Upper lobe of right lung (tissue), 1 donor: ENCODE results near the gene D2HGDH. TPM values are rescaled to one million over a fixed set of nuclear protein-coding genes. Genes with fewer than 3 reads are reported as not detected.
"Not testable (repeated sequence)": the region's sequence is repeated elsewhere in the genome, so short reads cannot be mapped to it uniquely, and the experiment has no call there.

ENCODE experiments used
- ATAC-seq: fragments of 200-7000 bp; cut with Tn5 transposase; one replicate; pipeline ENCODE4 v1.9.1; 2020; ENCODE audit warnings: mild to moderate bottlenecking, moderate library complexity
- DNase-seq: peaks from one replicate; pipeline ENCODE4 v3.0.0-alpha.2; 2020
- H3K27ac ChIP-seq: fragments of 200-600 bp; one replicate; pipeline ENCODE4 v1.8.0; 2022
- H3K27me3 ChIP-seq: fragments of 200-600 bp; one replicate; pipeline ENCODE4 v1.8.0; 2022; ENCODE audit warnings: mild to moderate bottlenecking
- H3K36me3 ChIP-seq: fragments of 200-600 bp; one replicate; pipeline ENCODE4 v1.8.0; 2022
- H3K4me1 ChIP-seq: fragments of 200-600 bp; one replicate; pipeline ENCODE4 v1.8.0; 2022
- H3K4me3 ChIP-seq: fragments of 200-600 bp; one replicate; pipeline ENCODE4 v1.8.0; 2022; ENCODE audit warnings: mild to moderate bottlenecking
- H3K9me3 ChIP-seq: fragments of 200-600 bp; one replicate; pipeline ENCODE4 v1.8.0; 2022
- intact Hi-C: fragments of 100-400 bp; cut with DNase I; formaldehyde crosslinking; loops from one replicate; pipeline ENCODE4 v1.11.0; 2022
- total RNA-seq: library from RNA; stranded (reverse); fragmentation: NEBNext Ultra II Directional; extraction: Animal tissue kit (Norgen Biotek cat#: 25700); gene quantifications from one replicate; pipeline ENCODE4 v1.2.1, GENCODE V29; 2021
- TF ChIP-seq, protein P1 (sequence below): fragments of 200-600 bp; IDR thresholded peaks from one replicate; pipeline ENCODE4 v1.8.0; 2022; ENCODE audit warnings: antibody characterized with exemption
- donor health status: DM: no; HTN: yes; CAD: no; lungs with severe emphysema.

The D2HGDH gene
- total RNA-seq, 1 donor from 2014 or later, result 28.8 TPM

DNA sequence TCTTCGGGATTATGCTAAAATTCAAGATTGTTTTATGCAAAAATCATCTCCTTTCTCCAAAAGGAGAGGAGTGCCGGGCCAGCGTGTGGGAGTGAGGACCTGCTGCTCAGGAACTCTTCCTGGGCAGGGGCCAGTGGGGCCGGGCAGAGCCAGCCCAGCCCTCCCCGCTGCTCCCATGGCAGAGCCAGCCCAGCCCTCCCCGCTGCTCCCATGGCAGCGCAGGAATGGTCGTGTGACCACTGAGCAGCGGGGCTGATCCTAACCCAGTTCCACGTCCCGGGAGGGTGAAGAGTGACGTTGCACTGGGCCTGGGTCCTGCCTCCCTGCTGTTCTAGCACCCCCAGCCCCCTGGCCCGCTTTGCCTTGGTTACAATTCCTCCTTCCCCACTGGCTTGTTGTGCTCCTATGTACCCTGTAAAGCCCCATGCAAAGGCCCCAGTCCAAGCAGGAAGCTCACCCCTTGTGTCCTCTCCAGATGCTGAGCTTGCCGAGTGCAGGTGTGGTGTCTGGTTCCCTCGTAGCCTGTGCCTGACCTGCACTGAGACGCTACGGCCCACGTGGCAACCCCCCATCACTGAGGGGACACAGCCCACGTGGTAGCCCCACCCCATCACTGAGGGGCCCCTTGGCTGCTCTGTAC is 63.1 kb downstream of the D2HGDH start:
- Histone ChIP-seq H3K9me3 (no peaks in the 10 kb centered on the region), H3K27ac (no peak overlapping the region), H3K4me3 (no peak overlapping the region), H3K4me1 (no peaks in the 10 kb centered on the region), H3K36me3 (no peaks in the 10 kb centered on the region), H3K27me3 (peaks cover under 1% of the 10 kb centered on the region)
- TF ChIP-seq, protein P1, sequence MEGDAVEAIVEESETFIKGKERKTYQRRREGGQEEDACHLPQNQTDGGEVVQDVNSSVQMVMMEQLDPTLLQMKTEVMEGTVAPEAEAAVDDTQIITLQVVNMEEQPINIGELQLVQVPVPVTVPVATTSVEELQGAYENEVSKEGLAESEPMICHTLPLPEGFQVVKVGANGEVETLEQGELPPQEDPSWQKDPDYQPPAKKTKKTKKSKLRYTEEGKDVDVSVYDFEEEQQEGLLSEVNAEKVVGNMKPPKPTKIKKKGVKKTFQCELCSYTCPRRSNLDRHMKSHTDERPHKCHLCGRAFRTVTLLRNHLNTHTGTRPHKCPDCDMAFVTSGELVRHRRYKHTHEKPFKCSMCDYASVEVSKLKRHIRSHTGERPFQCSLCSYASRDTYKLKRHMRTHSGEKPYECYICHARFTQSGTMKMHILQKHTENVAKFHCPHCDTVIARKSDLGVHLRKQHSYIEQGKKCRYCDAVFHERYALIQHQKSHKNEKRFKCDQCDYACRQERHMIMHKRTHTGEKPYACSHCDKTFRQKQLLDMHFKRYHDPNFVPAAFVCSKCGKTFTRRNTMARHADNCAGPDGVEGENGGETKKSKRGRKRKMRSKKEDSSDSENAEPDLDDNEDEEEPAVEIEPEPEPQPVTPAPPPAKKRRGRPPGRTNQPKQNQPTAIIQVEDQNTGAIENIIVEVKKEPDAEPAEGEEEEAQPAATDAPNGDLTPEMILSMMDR, result no peak
- ATAC-seq (no peak), DNase-seq (peak; percentile 47)
- intact Hi-C loops, result no loop called here

DNA sequence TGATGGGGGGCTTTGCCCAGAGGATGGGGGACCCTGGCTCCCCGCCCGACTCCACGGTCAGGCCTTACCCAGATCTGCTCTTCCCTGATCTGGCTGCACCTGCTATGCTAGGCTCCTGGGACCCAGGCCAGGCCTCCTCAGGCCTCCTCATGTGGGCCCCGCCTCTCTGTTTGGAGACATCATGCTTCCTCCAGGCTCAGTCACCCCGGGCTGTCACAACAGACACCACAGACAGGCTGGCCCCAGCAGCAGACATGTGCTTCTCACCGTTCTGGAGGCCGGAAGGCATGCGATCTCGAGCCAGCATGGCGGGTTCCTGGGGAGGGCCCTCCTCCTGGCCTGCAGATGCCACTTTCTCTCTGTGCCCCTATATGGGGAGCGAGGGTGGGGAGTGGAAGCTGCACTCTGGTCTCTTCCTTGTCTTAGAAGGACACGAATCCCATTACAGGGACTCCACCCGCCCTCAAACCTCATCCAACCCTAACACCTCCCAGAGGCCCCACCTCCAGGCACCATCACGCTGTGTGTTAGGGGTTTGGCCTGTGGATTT is 63.7 kb downstream of the D2HGDH start:
- ATAC-seq (no peak), DNase-seq (peak; percentile 53)
- Histone ChIP-seq H3K4me1 (no peaks in the 10 kb centered on the region), H3K27me3 (peaks cover 6% of the 10 kb centered on the region), H3K36me3 (no peaks in the 10 kb centered on the region), H3K27ac (no peak overlapping the region), H3K4me3 (no peak overlapping the region), H3K9me3 (no peaks in the 10 kb centered on the region)
- TF ChIP-seq, protein P1, result no peak
- intact Hi-C loops, result no loop called here

DNA sequence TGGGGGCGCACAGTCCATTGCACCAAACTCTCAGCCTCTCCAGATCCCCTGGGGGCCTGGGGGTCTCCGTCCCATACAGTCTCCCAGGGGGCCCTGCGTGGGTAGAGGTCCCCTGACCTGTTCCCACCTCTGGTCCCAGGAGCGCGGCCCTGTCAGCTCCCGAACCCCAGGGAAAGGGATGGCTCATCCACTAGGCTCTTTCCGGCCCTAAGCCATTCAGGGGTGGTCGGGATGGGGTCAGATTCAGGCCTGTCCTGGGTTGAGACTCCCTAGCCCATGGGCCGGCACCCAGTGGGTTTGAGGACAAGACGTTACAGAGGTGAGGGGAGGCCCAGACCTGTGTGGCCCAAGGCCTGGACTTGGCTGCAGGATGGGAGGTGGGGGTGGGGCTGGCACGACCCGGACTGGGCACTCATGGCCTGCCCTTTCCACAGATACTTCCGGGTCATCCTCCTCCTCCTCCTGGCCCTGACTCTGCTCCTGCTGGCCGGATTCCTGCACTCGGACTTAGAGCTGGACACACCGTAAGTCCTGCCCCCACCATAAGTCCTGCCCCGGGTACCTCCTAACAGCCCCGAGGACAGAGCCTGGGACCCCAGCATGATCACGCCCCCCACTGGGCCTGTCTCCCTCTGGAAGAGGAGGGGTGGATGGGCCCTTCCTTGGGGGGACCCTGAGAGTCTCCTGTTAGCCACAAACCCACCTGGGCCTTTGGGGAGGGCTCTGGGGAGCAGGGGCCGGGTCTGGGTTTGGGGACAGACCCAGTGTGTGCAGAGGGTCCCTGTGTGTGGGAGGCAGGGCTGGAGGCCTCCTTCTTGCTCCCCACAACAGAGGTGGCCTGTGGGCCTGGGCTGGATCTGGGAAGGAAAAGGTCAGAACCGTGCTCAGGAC is 64.4 kb downstream of the D2HGDH start:
- H3K36me3 ChIP-seq, result no peaks in the 10 kb centered on the region
- H3K4me3 ChIP-seq, result no peak overlapping the region
- ATAC-seq, result no peak
- no peaks in the 10 kb centered on the region for H3K9me3 ChIP-seq
- no peak overlapping the region for H3K27ac ChIP-seq
- H3K27me3 ChIP-seq, result peaks cover 14% of the 10 kb centered on the region
- peaks cover 2% of the 10 kb centered on the region for H3K4me1 ChIP-seq
- TF ChIP-seq, protein P1, result no peak
- intact Hi-C loops, result no loop called here
- DNase-seq, result no peak

DNA sequence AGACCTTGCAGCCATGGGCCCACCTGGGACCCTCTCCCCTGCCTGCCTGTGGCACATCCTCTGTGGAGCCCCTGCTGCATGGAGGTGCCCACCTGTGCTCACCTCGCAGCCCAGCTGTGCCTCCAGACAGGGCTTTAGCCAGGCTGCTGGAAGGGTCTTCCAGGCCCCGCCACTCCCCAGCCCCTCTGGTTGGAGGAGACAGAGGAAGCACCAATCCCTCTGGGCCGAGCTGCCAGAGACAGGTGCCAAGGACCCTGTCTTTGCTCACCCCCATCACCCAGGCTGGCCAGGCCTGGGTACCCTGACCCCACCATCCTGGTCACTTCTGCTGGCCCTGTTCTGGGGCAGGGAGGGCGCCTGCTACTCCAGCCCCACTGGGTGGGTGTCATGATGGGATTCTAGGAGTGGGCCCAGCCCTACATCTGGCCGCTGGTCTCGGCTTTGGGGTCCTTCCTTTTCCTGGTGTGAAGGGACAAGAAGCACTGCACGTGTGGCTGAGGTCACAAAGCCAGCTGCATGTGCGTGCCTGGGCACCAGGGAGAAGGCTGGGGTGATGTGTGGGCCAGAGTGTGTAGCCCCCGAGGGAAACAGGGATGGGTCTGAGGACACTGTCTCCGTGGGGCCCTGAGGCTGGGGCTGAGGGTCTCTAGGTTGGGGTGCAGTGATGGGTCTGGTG is 65.2 kb downstream of the D2HGDH start:
- intact Hi-C loops, result no loop called here
- peaks cover 6% of the 10 kb centered on the region for H3K4me1 ChIP-seq
- H3K4me3 ChIP-seq, result no peak overlapping the region
- H3K36me3 ChIP-seq, result no peaks in the 10 kb centered on the region
- H3K9me3 ChIP-seq, result no peaks in the 10 kb centered on the region
- TF ChIP-seq, protein P1, result no peak
- peaks cover 22% of the 10 kb centered on the region for H3K27me3 ChIP-seq
- DNase-seq (no peak), ATAC-seq (no peak)
- H3K27ac ChIP-seq, result no peak overlapping the region

DNA sequence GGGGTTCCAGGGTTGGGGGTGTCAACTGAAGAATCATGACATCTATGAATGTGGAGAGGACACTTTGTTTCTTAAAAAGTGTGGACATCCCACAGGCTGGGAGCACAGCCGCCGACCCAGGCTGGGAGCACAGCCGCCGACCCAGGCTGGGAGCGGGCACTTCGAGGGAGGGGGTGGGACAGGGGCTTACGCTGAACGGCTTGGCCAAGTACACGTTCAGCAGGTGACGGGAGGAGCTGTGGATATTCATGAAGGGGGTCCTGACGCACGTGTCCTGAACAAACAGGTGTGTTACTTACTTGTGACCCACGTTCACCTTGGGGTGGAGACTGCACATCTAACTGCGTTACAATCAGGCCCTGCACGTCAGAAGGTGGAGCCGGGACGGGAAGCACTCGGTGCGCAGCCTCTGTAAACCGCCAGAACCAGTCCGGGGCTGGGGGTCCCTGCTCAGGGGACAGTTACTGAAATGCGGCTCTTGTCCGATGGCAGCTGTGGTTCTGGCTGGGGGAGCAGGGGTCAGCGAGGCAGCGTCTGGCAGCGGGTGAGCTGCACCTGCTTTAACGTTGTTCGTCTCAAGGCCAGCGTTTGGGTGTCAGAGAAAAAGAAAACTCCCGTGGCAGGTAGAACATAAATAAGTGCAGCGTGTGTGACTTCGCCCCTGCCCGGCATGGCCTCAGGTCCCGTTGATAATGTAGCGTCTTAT is 65.9 kb downstream of the D2HGDH start:
- peaks cover 25% of the 10 kb centered on the region for H3K27me3 ChIP-seq
- intact Hi-C loops, H3K4me1 ChIP-seq, H3K27ac ChIP-seq, H3K9me3 ChIP-seq, DNase-seq, ATAC-seq, H3K4me3 ChIP-seq, H3K36me3 ChIP-seq: not testable (repeated sequence)
